CD4-positive, alpha-beta T cell treated with Interleukin-15 for 1 hour (primary cell): ENCODE measurements around the gene DYNLT1.

ENCODE experiments used
- DNase-seq: peaks from one replicate; pipeline ENCODE4 v3.0.0-alpha.2; 2020

The DYNLT1 gene

GRCh38 chr6:158591810-158592209 lies 52.7 kb downstream of the DYNLT1 start:
- no peak for DNase-seq

- DNase-seq = no peak
Measured at GRCh38 chr6:158591134-158591809, 53.3 kb downstream of the DYNLT1 start.

GRCh38 chr6:158589366-158589765 lies 55.2 kb downstream of the DYNLT1 start:
- no peak for DNase-seq

- DNase-seq = no peak
Measured at GRCh38 chr6:158586652-158587051, 57.9 kb downstream of the DYNLT1 start.
